SK-N-SH (cell line): Measurements from ENCODE around the gene CDKAL1. TPM values are rescaled to one million over a fixed set of nuclear protein-coding genes. Genes with fewer than 3 reads are reported as not detected.

Experiments used
- CTCF ChIA-PET: fragments of 300-600, 350-600 bp; formaldehyde crosslinking; extraction: SDS; loops from one replicate; lab custom pipeline; 2021; lab: Yijun Ruan, JAX
- POLR2A ChIA-PET: fragments of 350-600 bp; sonication (Branson Sonifier 250); formaldehyde crosslinking; extraction: SDS; loops from one replicate; lab custom pipeline; 2020; ENCODE audit warnings: antibody characterized with exemption, inconsistent platforms; lab: Yijun Ruan, JAX
- DNase-seq: peaks from one replicate; pipeline ENCODE4 v3.0.0; 2012
- H2AFZ ChIP-seq: fragments of 200-600 bp; sonication (generic); 2 replicates; pipeline ENCODE4 v1.8.1; 2016; ENCODE audit warnings: antibody characterized with exemption, mild to moderate bottlenecking, low read depth
- H3F3A ChIP-seq: fragments of 200-600 bp; sonication (generic); replicated peaks from 2 replicates; pipeline ENCODE3; 2016; ENCODE audit warnings: antibody characterized with exemption, mild to moderate bottlenecking; ENCODE audit not compliant: insufficient read depth
- H3K27ac ChIP-seq, 2 experiments: fragments of 200-500 bp in 1 of 2; fragments of 200-600 bp in 1 of 2; sonication (Bioruptor generic) in 1 of 2; sonication (generic), shearing (Covaris generic) in 1 of 2; 2 replicates each; pipeline versions ENCODE4 v1.5.1 to v1.6.1; 2014 to 2016; ENCODE audit warnings: low read depth in 2 of 2, inconsistent platforms in 1 of 2, low read length in 1 of 2, mild to moderate bottlenecking in 1 of 2, mixed read lengths in 1 of 2
- H3K27me3 ChIP-seq: fragments of 200-600 bp; sonication (generic), shearing (Covaris generic); 2 replicates; pipeline ENCODE4 v1.6.1; 2016; ENCODE audit warnings: mixed run types; ENCODE audit not compliant: insufficient read depth
- H3K36me3 ChIP-seq, 2 experiments: fragments of 200-500 bp in 1 of 2; fragments of 200-600 bp in 1 of 2; sonication (Bioruptor generic) in 1 of 2; sonication (generic) in 1 of 2; replicated peaks in 1 of 2; 2 replicates each; pipeline versions ENCODE3 to v1.5.1; 2014 to 2016; ENCODE audit warnings: low read length in 1 of 2, mild to moderate bottlenecking in 1 of 2; ENCODE audit not compliant: insufficient read depth in 2 of 2, control insufficient read depth in 1 of 2
- H3K4me1 ChIP-seq, 2 experiments: fragments of 200-500 bp in 1 of 2; fragments of 200-600 bp in 1 of 2; sonication (Bioruptor generic) in 1 of 2; sonication (generic), shearing (Covaris generic) in 1 of 2; 2 replicates each; pipeline versions ENCODE4 v1.5.1 to v1.6.1; 2014 to 2016; ENCODE audit warnings: low read depth in 1 of 2, low read length in 1 of 2, mixed run types in 1 of 2; ENCODE audit not compliant: insufficient read depth in 2 of 2, control insufficient read depth in 1 of 2
- H3K4me2 ChIP-seq: fragments of 200-600 bp; sonication (generic), shearing (Covaris generic); 2 replicates; pipeline ENCODE4 v1.6.1; 2017; ENCODE audit warnings: mixed run types
- H3K4me3 ChIP-seq, 2 experiments: fragments of 200-500 bp in 1 of 2; fragments of 200-600 bp in 1 of 2; sonication (Bioruptor generic) in 1 of 2; sonication (generic), shearing (Covaris generic) in 1 of 2; 2 replicates each; pipeline versions ENCODE4 v1.5.1 to v1.8.1; 2014 to 2016; ENCODE audit warnings: low read depth in 2 of 2, inconsistent platforms in 1 of 2, low read length in 1 of 2, mild to moderate bottlenecking in 1 of 2, mixed read lengths in 1 of 2, moderate library complexity in 1 of 2
- H3K79me2 ChIP-seq: fragments of 200-600 bp; sonication (generic); 2 replicates; pipeline ENCODE4 v1.8.1; 2017; ENCODE audit warnings: mild to moderate bottlenecking; ENCODE audit not compliant: insufficient read depth
- H3K9ac ChIP-seq: fragments of 200-600 bp; sonication (generic); 2 replicates; pipeline ENCODE4 v1.6.1; 2017; ENCODE audit warnings: mixed run types
- H3K9me2 ChIP-seq: fragments of 200-600 bp; sonication (generic); 2 replicates; pipeline ENCODE4 v1.6.1; 2017; ENCODE audit warnings: mixed run types
- H3K9me3 ChIP-seq: fragments of 200-600 bp; sonication (generic); 2 replicates; pipeline ENCODE4 v1.6.1; 2017; ENCODE audit warnings: mixed run types, mild to moderate bottlenecking, moderate library complexity
- H4K20me1 ChIP-seq: fragments of 200-600 bp; sonication (generic); 2 replicates; pipeline ENCODE4 v1.6.1; 2017; ENCODE audit warnings: mild to moderate bottlenecking, mixed run types; ENCODE audit not compliant: insufficient read depth
- CHD2 ChIP-seq: fragments of 150-350 bp; IDR thresholded peaks from 2 replicates; pipeline ENCODE4 v1.6.1; 2018; ENCODE audit warnings: low read length; ENCODE audit not compliant: partially characterized antibody
- ELF1 ChIP-seq: IDR thresholded peaks from 2 replicates; pipeline ENCODE4 v1.4.0; 2012
- EP300 ChIP-seq, 2 experiments: IDR thresholded peaks; 2 replicates each; pipeline versions ENCODE4 v1.4.0 to v1.6.1; 2012; ENCODE audit warnings: borderline replicate concordance in 1 of 2, low read depth in 1 of 2, low read length in 1 of 2
- EZH2phosphoT487 ChIP-seq: fragments of 200-600 bp; sonication (generic); IDR thresholded peaks from 2 replicates; pipeline ENCODE4 v1.6.1; 2017; ENCODE audit warnings: low read depth, mixed run types, mild to moderate bottlenecking, antibody characterized with exemption, moderate library complexity, borderline replicate concordance
- FOSL2 ChIP-seq: IDR thresholded peaks from 2 replicates; pipeline ENCODE4 v1.4.0; 2012; ENCODE audit warnings: low read depth, mild to moderate bottlenecking, moderate library complexity, borderline replicate concordance
- FOXJ3 ChIP-seq: sonication (generic); formaldehyde crosslinking; IDR thresholded peaks from 2 replicates; pipeline ENCODE4 v1.5.1; 2020; ENCODE audit warnings: mild to moderate bottlenecking, missing genetic modification reagents
- FOXM1 ChIP-seq: IDR thresholded peaks from 2 replicates; pipeline ENCODE4 v1.4.0; 2012; ENCODE audit warnings: low read depth, mild to moderate bottlenecking
- GABPA ChIP-seq: IDR thresholded peaks from 2 replicates; pipeline ENCODE4 v1.4.0; 2012; ENCODE audit warnings: low read depth, mild to moderate bottlenecking
- IRF3 ChIP-seq: fragments of 150-350 bp; IDR thresholded peaks from 2 replicates; pipeline ENCODE4 v1.6.1; 2016; ENCODE audit warnings: mild to moderate bottlenecking, low read depth, low read length
- NFIC ChIP-seq: IDR thresholded peaks from 2 replicates; pipeline ENCODE4 v1.4.0; 2012; ENCODE audit warnings: borderline replicate concordance
- NRF1 ChIP-seq: IDR thresholded peaks from 2 replicates; pipeline ENCODE4 v1.6.1; 2012; ENCODE audit warnings: low read depth, mild to moderate bottlenecking, low read length
- RFX5 ChIP-seq: IDR thresholded peaks from 2 replicates; pipeline ENCODE4 v1.6.1; 2012; ENCODE audit warnings: mild to moderate bottlenecking, improper control_type of control experiment, low read length
- RXRA ChIP-seq: IDR thresholded peaks from 2 replicates; pipeline ENCODE4 v1.4.0; 2012; ENCODE audit warnings: low read depth, mild to moderate bottlenecking, borderline replicate concordance
- SMC3 ChIP-seq: IDR thresholded peaks from 2 replicates; pipeline ENCODE4 v1.6.1; 2012; ENCODE audit warnings: low read depth, low read length, improper control_type of control experiment
- TAF1 ChIP-seq: IDR thresholded peaks from 2 replicates; pipeline ENCODE4 v1.6.1; 2012; ENCODE audit warnings: low read depth, mild to moderate bottlenecking, low read length, moderate library complexity, borderline replicate concordance
- USF1 ChIP-seq: IDR thresholded peaks from 2 replicates; pipeline ENCODE4 v1.4.0; 2012; ENCODE audit warnings: low read depth, borderline replicate concordance
- YY1 ChIP-seq: IDR thresholded peaks from 2 replicates; pipeline ENCODE4 v1.4.0; 2012; ENCODE audit warnings: low read depth, mild to moderate bottlenecking
- ZBTB33 ChIP-seq: IDR thresholded peaks from 2 replicates; pipeline ENCODE4 v1.4.0; 2012; ENCODE audit warnings: low read depth, borderline replicate concordance
- WGBS: methylation state at CpG from one replicate; pipeline ENCODE4 v1.1.6; 2017; ENCODE audit warnings: low lambda C conversion rate; 5-methylcytosine and 5-hydroxymethylcytosine counted together
- polyA plus RNA-seq, 3 experiments: library from polyadenylated mRNA; depleted of rRNA; stranded (reverse); fragments of >200 nt; gene quantifications; 2 replicates each; pipeline ENCODE4 v1.2.3, GENCODE V29; 2012
- TF ChIP-seq, protein P1 (sequence below): IDR thresholded peaks from 2 replicates; pipeline ENCODE4 v1.4.0; 2012; ENCODE audit warnings: low read depth

CDKAL1 gene
- polyA plus RNA-seq, 1 of the 3 experiments (the other 2 are of a cell fraction) = 2.6 TPM

GRCh38 chr6:21039926-21040325 is 505.7 kb downstream of the CDKAL1 start:
- CTCF ChIA-PET = no interaction called here
- H3K9me3 ChIP-seq = no peaks in the 10 kb centered on the region

More at GRCh38 chr6:21039926-21040325, 505.7 kb downstream of the CDKAL1 start:
- WGBS = 95% methylated on average over 7 of the region's 7 CpGs
- no peak for TF ChIP-seq CHD2
- no peak for TF ChIP-seq NRF1
- no peak for TF ChIP-seq EZH2phosphoT487
- no peak for TF ChIP-seq ELF1
- no peak for TF ChIP-seq GABPA
- no peak for TF ChIP-seq FOXJ3 (CRISPR knock-in tag)
- no peak for TF ChIP-seq IRF3
- TF ChIP-seq NFIC = no peak
- no peak for TF ChIP-seq RFX5
- TF ChIP-seq YY1 = no peak
- TF ChIP-seq, protein P1, sequence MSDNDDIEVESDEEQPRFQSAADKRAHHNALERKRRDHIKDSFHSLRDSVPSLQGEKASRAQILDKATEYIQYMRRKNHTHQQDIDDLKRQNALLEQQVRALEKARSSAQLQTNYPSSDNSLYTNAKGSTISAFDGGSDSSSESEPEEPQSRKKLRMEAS = no peak
- TF ChIP-seq TAF1 = no peak
- no peak for TF ChIP-seq FOXM1
- no peak for TF ChIP-seq USF1
- TF ChIP-seq EP300 (IDR thresholded peaks at IDR 0.05; ENCODE audit: borderline replicate concordance in 1 of 2, low read depth in 1 of 2, low read length in 1 of 2) = no peak
- no peak for TF ChIP-seq FOSL2
- TF ChIP-seq ZBTB33 = no peak
- no peak for TF ChIP-seq SMC3
- TF ChIP-seq RXRA = no peak
- Histone ChIP-seq H3K9me2 (no peaks in the 10 kb centered on the region), H3K9ac (no peak overlapping the region), H3F3A (peaks cover 4% of the 10 kb centered on the region), H4K20me1 (no peaks in the 10 kb centered on the region), H2AFZ (no peak overlapping the region), H3K4me3 (no peak overlapping the region), H3K27me3 (no peaks in the 10 kb centered on the region), H3K4me1 (peaks cover 0 to 7% of the 10 kb centered on the region in 2 experiments; a peak in 2 of 4 replicates), H3K36me3 (no peaks in the 10 kb centered on the region), H3K79me2 (no peaks in the 10 kb centered on the region), H3K4me2 (no peak overlapping the region), H3K27ac (no peak overlapping the region)
- POLR2A ChIA-PET = no interaction called here
- DNase-seq = no peak
